Breast epithelium (tissue), 3 donors: Measurements from ENCODE around the gene PPP1R15B.

Source experiments
- CTCF ChIP-seq, 3 donors: fragments of 450-650 bp; IDR thresholded peaks; one replicate each; pipeline ENCODE4 v1.5.1; 2016 to 2017; ENCODE audit warnings: antibody characterized with exemption in 3 of 3, mild to moderate bottlenecking in 3 of 3, moderate library complexity in 3 of 3
- POLR2A ChIP-seq: fragments of 450-650 bp; IDR thresholded peaks from one replicate; pipeline ENCODE4 v1.6.1; 2016; ENCODE audit warnings: antibody characterized with exemption, mild to moderate bottlenecking, moderate library complexity
- POLR2AphosphoS5 ChIP-seq, 3 donors: sonication (generic); formaldehyde crosslinking; IDR thresholded peaks; one replicate each; pipeline ENCODE4 v1.6.1; 2017; ENCODE audit warnings: antibody characterized with exemption in 3 of 3

GRCh38 chr1:204361781-204362180 is 49.8 kb downstream of the PPP1R15B start:
- TF ChIP-seq CTCF (IDR thresholded peaks at IDR 0.05) (no peak), POLR2A (no peak), POLR2AphosphoS5 (IDR thresholded peaks at IDR 0.05) (no peak)
